ENCODE measurements around the gene LIPJ.

LIPJ gene

DNA sequence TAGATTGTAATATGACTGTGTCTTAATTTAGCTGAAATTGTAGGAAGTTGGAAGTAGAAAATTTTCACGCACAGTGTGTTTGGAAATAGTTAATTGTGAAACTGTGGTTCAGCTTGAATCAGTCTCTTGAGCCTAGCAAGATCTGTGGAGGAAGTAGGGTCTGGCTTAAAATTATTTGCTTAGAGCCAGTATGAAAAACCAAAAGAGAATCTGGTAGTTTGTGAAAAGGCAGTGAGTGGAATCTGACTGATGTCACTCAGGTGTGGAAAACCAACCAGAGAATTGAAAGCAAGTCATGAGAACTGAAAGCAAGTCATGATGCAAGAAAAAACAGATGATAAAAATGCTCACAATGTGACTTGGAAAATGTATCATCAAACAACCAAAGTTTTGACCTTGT, 11.5 kb downstream of the LIPJ start:
- no peak for DNase-seq

DNA sequence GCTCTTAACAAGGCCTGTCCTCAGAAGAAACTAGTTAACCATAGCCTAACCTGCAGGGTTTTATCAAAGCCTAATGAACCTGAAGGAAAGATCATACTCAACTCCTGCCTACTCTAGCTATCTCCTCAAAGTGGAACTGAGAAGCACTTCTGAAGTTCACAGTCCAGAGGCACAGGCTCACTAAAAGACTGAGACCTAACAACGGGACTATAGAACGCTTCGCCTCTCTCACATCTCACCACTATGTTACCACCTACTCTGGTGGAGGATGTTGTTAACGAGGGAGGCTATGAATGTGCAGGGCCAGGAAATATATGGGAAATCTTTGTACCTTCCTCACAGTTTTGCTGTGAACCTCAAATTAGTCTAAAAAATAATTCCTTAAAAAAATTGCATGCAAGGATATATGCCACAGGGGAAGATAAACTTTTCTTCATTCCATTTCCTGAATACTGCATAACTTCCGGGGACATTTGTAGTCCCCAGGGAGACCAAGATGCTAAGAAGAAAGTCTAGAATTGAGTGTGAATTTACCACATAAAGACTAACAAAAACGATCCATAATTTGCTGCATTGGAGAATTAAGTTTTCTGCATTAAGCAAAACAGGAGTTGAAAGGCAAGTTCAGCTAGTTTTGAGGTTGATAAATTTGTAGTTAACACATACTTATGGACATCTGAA, 21.6 kb downstream of the LIPJ start:
- DNase-seq, result no peak

- DNase-seq, result no peak
Observed at GRCh38 chr10:88608780-88609179, 22.2 kb downstream of the LIPJ start.

- no peak for DNase-seq
Observed at GRCh38 chr10:88616250-88616977, 29.9 kb downstream of the LIPJ start.

GRCh38 chr10:88617772-88618300, 31.3 kb downstream of the LIPJ start:
- DNase-seq, result no peak

DNA sequence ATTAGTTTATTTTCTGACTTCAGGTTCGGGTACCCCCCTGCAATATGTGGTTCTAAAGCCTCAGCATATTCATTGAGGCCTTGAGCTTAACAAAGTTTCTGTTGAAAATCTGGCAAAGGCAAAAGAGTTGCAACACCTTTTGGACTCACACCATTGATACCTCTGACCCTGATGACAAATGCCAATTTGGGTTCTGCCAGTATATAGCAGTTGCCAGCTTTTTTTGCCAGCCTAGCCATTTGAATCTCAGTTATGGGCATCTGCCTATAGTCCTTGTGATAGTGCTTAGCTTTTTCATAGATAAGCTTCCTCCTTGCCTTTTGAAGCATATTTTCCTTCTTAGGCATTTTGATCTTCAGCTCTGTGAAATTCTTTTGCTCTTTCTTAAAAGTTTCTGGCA, 31.9 kb downstream of the LIPJ start:
- DNase-seq, result no peak

DNA sequence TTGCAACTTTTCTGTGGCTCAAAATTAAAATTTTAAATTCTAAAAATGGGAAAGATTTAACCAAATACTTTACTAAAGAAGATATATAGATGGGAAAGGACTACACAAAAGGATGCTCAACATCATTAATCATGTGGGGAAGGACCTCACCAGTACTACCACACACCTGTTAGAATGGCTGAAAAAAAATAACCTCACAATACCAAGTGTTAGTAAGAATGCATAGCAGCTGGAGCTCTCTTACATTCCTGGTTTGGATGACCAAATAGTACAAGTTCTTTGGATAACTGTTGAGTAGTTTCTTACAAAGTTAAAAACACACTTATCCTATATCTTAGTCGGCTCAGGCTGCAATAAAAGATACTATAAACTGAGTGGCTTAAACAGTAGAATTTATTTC, 33.9 kb downstream of the LIPJ start:
- no peak for DNase-seq

DNA sequence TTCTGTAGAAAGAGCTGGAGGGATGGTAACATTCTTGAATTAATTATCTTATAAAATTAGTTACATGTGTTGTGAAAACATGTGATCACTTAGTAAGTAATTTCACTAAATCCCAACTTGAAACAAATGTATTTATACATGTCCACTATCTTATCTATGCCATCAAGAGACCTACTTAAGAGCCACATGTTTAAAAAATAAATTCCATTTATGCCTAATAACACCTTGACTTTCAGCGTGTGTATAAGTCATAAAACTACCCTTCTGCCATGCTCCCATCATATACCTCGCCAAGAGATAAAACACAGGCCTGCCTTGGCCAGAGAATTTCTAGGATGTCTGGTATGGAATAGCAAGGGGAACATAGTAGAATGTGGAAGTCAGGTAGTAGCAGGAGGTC, 37.3 kb downstream of the LIPJ start:
- DNase-seq, result no peak

DNA sequence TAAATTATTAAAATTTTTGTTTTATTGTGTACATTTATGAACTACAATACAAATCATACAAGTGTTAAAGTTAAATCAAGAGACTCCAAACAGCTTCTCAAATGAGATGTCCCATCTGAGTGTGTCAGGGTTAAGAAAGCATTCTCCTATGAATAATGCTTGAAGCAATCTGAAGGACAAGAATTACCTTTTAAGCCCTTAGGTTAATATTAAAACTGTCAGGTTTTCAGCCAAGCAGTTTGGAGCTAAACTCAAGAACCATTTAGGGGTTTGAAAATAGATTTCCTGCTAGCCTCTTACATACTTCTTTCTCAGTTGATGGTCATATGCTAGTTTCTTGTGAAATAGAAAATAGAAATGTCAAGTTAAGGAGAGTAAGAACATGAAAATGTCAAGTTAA, 38.3 kb downstream of the LIPJ start:
- DNase-seq, result no peak

- no peak for DNase-seq
Observed at GRCh38 chr10:88640186-88640585, 53.6 kb downstream of the LIPJ start.

DNA sequence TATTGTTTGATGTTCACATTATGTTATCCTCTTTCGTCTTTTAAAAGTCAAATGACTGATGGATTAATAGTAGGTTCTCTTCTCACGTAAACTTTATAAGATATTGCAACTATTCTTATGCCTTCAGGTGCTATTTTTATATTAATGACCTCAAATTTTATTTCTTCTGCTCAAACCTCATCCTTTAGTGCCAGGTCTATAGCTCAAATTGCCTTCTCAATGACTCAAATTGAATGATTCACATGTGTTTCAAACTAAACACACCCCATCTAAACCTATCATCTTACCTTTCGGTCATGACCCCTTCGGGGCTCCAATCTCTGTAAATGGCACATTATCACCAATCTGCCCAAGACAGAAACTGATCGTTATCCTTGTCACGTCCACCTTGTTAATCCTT, 55.6 kb downstream of the LIPJ start:
- no peak for DNase-seq

- DNase-seq, result no peak
Observed at GRCh38 chr10:88642963-88643362, 56.4 kb downstream of the LIPJ start.

DNA sequence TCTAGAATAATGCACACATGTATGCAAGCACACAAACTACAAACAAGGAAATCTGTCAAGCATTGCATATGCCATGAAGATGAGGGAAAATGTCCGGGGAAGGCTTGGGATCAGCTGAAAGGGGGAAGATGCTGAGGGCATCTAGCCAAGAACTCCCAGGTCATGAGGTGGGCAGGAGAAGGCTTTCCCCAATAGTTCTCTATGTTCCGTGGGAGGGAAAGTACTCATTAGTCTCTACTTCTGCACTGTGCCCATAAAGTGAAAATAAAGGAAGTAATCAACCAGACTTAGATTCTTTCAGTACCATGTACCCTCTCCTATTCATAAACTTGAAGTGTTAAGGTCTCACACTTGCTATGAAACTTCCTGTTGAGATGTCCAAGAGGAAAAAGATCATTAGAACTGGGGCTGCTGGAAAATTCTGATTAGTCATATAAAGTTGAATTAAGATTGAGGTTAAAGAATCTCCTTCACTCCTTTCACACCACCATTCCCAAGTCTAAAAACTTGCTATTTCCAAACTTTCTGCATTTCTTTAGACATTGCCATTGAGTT, 60.6 kb downstream of the LIPJ start:
- DNase-seq, result no peak

- DNase-seq, result no peak
Observed at GRCh38 chr10:88651101-88651551, 64.6 kb downstream of the LIPJ start.

DNA sequence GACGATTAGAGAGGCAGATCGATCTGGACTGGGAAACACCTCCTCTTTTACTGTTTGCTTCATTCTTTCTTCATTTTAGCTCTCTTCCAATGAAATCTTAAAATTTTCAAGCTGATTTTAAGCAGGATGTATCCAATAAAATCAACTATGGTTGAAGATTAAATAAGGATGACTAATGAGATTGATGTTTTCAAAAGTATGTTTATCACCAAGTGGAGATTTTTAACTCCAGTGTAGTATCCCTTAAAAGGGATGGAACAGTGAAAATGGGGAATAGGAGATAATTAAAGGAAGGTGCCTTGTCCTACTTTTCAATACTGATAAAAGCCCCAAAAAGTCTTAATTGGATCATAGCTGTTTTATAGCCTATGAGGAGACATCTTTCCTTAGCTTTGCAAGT, 66.1 kb downstream of the LIPJ start:
- DNase-seq, result no peak
